RCC 7860 (cell line): ENCODE results near the gene PLA2G5.

Experiments used
- DNase-seq: peaks from one replicate; pipeline ENCODE4 v3.0.0-alpha.2; 2015; ENCODE audit warnings: low spot score
- FAIRE-seq: peaks from 2 replicates; lab custom pipeline; 2012; peaks lifted over from hg19 to GRCh38; lab: Jason Lieb, UNC

PLA2G5 gene

GRCh38 chr1:20141001-20141400 is 71.0 kb downstream of the PLA2G5 start:
- no peak for DNase-seq
- FAIRE-seq, result no peak

- no peak for DNase-seq
- FAIRE-seq, result no peak
These were observed 71.5 kb downstream of the PLA2G5 start for GRCh38 chr1:20141466-20141865.
